Measurements from ENCODE around the gene DIP2B. TPM values are rescaled to one million over a fixed set of nuclear protein-coding genes. Genes with fewer than 3 reads are reported as not detected.

Gene DIP2B
- total and polyA plus RNA-seq, 2 of the 13 experiments (the other 11 are each of a cell fraction or from before 2014, with no cell fraction given) = 32.1 to 35.8 TPM

GRCh38 chr12:50690925-50691324 is 186.1 kb downstream of the DIP2B start (continued):
- TF ChIP-seq TAF15 (IDR thresholded peaks at IDR 0.05; ENCODE audit: low read depth, low read length, poor library complexity, severe bottlenecking) = no peak
- no peak for TF ChIP-seq NR2C2 (CRISPR knock-in tag; IDR thresholded peaks at IDR 0.05; ENCODE audit: borderline replicate concordance)
- no peak for TF ChIP-seq KLF6 (CRISPR knock-in tag; IDR thresholded peaks at IDR 0.05)
- TF ChIP-seq PHF8 (CRISPR knock-in tag; IDR thresholded peaks at IDR 0.05) = no peak
- TF ChIP-seq ZSCAN30 (CRISPR knock-in tag; IDR thresholded peaks at IDR 0.05) = no peak
- no peak for TF ChIP-seq ATM (IDR thresholded peaks at IDR 0.05; ENCODE audit: borderline replicate concordance)
- no peak for TF ChIP-seq ZNF326 (CRISPR knock-in tag; IDR thresholded peaks at IDR 0.05; ENCODE audit: borderline replicate concordance)
- TF ChIP-seq ELF3 (CRISPR knock-in tag; IDR thresholded peaks at IDR 0.05) = no peak
- no peak for TF ChIP-seq NFKB2 (CRISPR knock-in tag; IDR thresholded peaks at IDR 0.05; ENCODE audit: borderline replicate concordance)
- no peak for TF ChIP-seq ZFP62 (CRISPR knock-in tag; IDR thresholded peaks at IDR 0.05)
- no peak for TF ChIP-seq KDM2A (CRISPR knock-in tag; IDR thresholded peaks at IDR 0.05; ENCODE audit: borderline replicate concordance, low read depth)
- no peak for TF ChIP-seq ZNF556 (CRISPR knock-in tag; IDR thresholded peaks at IDR 0.05; ENCODE audit: borderline replicate concordance)
- no peak for TF ChIP-seq ONECUT2 (CRISPR knock-in tag; IDR thresholded peaks at IDR 0.05)
- TF ChIP-seq ZKSCAN5 (CRISPR knock-in tag; IDR thresholded peaks at IDR 0.05) = no peak
- TF ChIP-seq HMGXB3 (CRISPR knock-in tag; IDR thresholded peaks at IDR 0.05; ENCODE audit: borderline replicate concordance) = 0 out of 2 replicates have a peak, but pooled peaks have one; percentile 56
- TF ChIP-seq HMG20A (CRISPR knock-in tag; IDR thresholded peaks at IDR 0.05; ENCODE audit: borderline replicate concordance) = no peak
- no peak for TF ChIP-seq ZSCAN22 (CRISPR knock-in tag; IDR thresholded peaks at IDR 0.05)
